ENCODE measurements around the gene PLXNC1. TPM values are rescaled to one million over a fixed set of nuclear protein-coding genes. Genes with fewer than 3 reads are reported as not detected.

Gene PLXNC1
- total RNA-seq, 1 donor from 2014 or later, result 1.7 TPM

DNA sequence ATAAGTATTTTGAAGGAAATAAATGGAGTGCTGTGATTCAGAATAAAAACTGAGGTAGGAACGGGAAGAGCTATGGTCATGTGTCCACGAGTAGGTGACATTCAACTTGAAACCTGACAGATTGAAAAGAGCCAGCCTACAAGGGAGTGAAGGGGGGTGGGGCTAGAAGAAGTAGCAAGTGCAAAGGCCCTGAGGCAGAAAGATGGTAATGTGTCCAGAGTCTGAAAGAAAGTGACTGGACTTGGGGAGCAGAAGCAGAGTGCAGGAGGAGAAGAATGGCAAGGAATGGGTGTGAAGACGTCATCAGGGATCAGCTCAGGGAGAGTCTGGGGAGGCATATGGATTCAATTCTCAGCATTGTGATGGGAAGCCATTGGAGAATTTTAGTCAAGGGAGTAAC lies 13.7 kb downstream of the PLXNC1 start:
- no peak for ATAC-seq

DNA sequence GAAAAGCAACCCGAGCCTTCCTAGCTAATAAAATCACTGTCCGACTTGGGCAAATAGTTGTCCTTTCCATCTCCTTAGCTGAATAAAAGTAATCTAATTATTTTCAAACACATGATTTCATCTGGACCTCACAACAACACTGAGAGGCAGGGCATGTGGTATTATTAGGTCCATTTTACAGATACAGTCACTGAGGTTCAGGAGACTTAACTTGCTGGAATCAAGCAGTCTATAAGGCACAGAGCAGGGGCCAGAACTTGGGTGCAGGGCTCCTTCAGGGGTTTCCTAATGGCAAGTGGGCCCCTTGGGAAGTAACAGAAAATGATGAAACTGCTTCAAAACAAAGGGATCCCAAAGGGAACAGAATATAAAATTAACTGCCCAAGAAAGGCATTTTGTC lies 15.5 kb downstream of the PLXNC1 start:
- no peak for ATAC-seq

DNA sequence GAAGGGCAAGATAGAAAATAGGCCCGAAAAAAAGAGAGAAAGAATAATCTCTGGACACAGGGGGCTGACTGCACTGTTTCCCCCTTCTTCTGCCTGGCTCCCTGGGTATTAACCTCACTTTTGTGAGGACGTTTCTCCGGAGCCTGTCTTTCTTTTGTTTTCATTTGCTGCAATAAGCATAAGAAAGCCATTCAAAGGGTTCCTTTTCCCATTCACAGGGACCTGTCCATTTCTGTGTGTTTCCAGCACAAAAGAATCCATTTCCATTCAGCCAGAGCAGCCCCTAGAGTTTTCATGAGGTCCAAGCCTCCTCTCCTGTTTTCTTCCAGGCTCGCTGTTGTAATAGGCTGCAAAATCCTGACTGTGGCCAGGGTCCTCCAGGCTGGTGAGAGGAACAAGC lies 16.8 kb downstream of the PLXNC1 start:
- ATAC-seq, result no peak

- ATAC-seq, result no peak
Observed at GRCh38 chr12:94165670-94166364, 17.4 kb downstream of the PLXNC1 start.

DNA sequence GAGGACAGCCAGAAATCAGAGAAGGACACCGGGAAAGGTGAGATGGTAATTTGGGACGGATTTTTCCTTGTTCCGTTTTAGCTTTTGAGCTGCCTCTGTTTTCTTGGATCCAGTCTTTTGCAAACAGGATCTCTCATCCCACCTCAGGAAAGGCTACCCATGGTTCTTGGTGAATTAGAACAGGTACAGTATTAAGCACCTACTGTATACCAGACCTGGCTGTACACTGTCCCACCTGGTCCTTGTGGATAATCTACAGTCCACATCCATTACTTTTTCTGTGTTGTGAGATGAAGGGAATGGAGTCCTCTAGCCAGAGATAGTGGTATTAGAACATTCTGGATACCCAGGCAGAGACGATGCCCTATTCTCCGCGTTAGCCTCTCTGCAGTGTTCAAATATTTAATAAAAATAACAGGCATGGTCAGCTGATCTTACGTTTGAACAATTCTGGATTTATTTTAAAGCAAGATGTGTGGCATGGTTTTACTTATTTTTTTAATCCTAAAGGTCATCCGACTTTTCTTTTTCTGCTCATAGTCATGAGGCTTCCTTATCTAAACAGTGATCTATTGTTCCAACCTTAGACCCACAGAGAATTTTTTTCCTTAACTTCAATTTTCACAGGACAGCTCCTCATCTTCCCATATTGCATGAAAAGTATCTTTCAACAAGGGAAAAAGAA lies 18.8 kb downstream of the PLXNC1 start:
- ATAC-seq, result no peak

DNA sequence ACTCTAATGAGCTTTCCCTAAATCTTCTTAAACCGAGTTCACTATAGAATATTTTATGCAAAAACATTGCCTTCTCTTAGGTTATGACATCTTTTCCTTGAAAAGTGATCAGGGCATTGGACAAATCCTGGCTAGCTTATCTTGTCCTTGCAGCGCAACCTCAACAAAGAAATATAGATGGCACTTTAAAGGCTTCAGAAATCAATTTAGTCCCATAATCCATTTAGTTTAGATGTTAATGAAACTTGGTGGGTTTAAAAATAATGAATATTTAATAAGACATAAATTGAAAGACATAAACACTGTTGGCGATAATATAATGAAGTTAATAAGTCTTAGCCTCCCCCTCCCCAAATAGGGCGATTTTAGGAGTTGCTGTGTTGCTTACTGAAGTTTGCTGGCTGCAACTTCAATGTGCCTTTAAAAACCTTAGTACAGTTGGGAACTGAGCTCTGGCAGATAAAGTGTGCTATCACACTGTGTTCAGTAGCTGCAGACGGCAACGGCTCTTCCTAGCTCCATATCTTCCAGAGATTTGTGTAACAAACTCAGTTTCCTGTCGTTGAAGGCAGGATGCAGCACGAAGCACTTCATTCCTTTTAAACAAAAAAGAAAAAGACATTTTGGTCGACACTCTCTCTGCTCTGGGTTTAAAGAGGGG lies 19.5 kb downstream of the PLXNC1 start:
- no peak for ATAC-seq

DNA sequence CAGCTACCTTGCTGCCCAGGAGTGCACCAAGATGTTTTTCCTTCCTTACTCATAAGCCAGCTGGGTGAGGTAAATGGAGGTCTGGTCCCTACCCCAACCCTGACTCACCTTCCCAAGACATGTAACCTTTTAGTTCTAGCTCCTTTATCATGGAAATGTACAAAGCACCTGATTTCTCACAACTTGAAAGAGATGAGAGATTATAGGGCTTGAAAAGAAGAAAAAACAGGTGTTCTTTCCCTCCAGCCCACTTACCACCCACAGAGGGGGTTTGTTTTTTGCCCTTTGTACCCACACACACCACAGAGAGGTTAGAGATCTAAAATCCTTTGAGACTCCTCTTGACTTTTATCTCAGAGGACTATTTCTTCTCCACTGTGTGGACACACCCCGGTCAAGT lies 21.1 kb downstream of the PLXNC1 start:
- no peak for ATAC-seq

DNA sequence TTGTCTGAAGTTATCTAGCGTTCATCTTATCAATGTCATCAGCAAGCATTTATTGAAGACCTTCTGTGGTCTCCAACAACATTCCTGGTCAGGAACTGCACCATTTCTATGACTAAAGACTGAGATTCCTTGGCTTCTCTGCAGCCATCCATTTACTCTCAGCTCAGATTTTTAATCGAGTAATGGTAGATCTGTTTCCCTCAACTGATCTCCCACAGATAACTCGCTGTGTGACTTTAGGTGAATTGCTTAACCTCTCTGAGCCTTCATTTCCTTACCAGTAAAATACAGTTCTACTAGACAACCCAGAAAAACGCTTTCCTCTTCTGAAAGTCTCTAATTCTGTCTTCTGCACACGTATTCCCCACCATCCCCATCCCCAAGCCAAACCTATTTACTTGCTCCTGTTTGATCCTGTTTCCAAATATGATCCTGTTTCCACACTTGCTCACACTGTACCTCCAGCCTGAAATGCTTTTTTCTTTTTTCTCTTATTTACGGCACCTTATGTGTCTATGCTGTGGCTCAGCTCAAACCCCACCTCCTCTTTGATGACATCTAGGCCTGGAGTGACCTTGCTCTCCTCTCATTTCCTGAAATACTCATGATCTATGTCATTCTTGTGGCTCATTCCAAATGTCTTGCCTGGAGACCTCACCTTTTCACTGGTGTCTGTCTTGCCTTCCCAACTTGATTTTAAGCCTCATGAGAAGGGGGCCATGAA lies 21.8 kb downstream of the PLXNC1 start:
- ATAC-seq, result no peak

DNA sequence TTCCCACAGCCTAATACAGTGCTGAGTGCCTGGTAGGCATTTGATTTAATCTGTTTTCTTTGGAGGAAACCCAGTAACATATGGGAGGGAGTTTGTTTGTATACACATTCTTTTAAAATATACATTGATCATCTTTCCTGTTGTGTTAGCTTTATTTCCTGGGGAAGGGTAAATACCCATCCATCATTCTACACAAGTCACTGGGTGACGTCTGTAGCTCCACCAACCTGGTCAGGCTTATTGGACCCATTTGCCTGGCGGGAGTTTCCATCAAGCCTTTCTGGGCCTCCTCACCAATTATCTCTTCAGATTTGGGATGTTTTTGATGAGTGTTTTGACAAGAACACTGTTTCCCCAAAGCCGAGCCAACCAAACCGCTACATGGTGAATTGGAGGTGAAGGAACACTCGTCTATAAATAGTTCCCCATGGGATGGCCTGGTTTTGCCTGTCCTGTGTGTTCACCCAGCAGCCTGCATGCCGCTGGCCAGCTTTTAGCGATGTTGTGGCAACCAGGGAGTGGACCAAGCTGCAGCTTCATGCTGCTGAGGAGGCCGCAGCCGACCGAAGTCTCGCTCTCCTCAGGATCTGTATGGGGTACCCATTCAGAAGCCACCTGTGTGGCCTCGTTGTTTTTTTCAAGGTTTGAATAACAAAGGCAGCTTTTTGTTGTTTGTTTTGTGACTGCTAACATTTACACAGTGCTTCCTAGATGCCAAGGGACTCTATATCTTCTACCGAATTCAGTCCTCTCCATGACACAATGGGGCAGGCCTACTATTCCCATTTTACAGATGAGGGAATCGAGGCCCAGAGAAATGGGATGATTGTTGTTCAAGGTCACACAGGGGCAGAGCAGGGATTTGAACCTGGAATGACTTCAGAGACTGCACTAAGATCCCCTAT lies 22.6 kb downstream of the PLXNC1 start:
- ATAC-seq, result no peak

GRCh38 chr12:94171595-94171930 lies 23.2 kb downstream of the PLXNC1 start:
- no peak for ATAC-seq

DNA sequence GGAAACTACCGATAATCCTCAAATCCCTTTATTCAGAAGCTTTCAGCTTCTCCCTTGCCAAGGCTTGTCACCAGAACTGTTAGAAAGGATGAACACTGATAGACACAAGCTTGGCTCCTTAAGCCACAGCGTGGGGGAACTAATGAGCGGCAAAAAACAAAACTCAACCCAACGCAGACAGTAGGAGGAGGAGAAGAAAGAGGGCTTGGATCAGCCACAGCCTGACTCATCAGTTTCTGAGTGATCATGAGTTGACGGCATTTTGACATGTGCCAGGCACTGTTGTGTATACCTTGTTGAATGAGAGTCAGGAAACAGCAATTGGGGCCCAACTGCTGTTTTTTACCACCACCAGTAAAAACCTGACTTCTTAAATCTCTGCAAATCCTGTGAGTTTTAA lies 23.7 kb downstream of the PLXNC1 start:
- ATAC-seq, result peak; percentile 54

DNA sequence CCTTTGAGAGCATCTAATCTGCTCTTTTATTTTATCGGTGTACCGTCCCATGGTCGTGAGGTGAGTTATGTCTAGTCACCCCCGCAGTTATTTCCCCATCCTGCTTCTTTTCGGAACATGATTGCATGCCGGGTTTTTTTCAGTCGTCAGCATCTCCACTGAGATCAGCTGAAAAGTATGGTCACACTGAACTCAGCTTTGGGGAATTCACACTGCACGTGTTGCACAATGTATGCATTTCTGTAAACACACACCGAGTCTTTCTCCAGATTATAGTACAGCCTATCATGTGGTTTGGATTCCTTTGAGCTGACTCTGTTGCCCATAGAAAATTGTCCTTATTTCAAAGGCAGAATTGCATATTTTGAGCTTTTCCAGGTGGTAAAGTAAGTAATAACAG lies 24.6 kb downstream of the PLXNC1 start:
- ATAC-seq, result no peak

DNA sequence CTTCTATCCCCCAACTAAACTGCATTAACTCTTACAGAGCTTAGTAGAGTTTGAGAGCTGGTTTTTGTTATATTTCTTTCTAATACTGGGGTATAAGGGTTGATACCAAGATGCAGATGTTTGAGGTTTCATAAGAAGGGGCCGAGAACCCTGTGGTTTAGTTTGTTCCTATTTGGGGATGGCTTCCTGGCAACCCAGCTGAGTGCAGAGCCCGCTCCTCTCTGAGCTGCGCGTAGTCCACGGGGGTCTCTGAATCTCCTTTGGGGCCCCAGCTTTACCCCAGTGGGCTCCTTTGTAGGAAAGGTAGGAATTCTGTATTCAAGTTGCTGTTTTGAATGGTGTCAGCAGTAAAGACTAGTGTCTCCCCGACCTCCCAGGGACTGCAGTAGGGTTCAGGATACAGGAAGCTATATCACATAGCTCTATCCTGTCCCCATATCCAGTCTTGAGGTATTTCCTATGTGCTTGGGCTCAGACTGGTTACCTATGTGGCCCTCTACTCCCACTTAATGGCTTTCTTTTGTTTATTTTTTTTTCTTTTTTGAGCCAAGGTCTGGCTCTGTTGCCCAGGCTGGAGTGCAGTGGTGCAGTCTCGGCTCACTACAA lies 25.4 kb downstream of the PLXNC1 start:
- no peak for ATAC-seq

- ATAC-seq, result peak; percentile 25
Observed at GRCh38 chr12:94174576-94174975, 26.2 kb downstream of the PLXNC1 start.

DNA sequence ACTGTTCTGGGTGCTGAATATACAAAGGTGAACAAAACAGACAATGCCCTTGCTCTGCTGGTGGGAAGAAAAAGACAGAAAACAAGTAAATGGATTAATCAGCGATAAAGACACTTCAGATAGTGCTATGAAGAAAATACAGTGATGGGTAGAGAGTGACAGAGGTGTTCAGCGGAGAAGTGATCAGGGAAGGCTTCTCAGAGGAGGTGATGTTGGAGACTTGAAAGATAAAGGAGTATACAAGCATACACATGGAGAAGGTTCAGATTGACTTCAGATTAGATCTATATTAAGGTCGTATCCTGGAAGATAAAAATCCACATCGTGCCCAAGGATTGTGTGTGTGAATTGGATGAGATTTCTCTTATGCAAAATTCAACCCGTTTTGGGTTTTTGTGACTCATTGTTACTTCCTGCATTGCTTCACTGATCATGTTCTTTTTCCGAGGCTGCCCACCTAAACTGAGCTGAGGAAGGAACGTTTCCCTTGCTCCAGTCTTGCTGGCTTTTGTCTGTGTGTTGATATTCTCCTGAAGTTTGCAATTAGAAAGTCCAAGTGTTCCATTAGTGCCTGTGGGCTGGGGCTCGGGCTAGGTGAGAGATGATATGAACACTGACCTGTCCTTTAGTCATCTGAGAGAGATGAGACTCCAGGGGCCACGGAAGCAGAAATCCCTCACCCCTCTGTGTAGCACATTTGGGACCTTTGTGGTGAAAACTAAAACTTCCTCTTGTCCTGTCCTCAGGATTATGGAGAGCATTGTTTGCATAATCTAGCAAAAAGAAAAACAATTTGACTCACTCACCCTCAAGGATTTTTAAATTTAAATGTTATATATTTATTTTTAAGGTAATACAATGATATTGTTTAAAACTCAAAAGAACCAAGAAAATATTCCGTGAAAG lies 27.6 kb downstream of the PLXNC1 start:
- no peak for ATAC-seq

DNA sequence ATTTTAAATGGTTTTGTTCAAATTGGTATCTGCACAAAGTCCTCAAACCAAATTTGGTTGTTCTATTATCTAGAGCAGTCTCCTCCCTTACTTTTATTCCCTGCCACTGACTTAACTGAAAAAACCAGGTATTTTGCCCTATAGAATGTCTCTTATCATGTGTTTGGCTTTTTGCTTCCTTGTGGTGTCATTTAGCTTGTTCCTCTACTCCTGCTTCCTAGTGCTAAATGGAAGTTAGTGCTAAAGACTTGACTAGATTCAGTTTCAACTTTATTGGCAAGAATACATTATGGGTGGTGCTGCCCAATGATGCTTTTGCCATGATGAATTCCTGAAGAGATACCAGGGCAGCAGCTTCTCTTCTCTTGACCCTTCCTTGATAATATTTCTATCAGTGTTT lies 29.7 kb downstream of the PLXNC1 start:
- no peak for ATAC-seq

DNA sequence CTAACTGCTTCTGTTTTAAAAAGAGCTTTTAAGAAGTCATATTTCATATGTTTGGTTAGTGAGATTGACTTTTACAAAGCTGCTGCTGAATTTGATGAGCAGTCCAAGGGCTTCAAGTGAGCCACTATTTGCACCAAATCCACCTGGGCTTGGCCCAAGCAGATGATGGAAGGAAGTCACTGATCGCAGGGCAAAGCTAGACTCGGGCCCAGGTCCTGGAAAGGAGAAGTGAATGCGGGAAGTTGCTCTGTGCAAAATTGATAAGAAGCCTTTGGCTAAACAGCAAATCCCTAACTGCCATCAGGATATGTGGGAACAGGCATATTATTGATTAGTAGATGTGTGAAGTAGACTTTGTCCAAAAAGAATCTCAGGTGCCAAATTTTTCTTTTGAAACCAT lies 30.5 kb downstream of the PLXNC1 start:
- ATAC-seq, result no peak

- no peak for ATAC-seq
Observed at GRCh38 chr12:94179723-94180122, 31.3 kb downstream of the PLXNC1 start.

GRCh38 chr12:94180558-94181296 lies 32.4 kb downstream of the PLXNC1 start:
- ATAC-seq, result no peak

Measured in esophagus mucosa (tissue), 1 donor.